Epithelial cell of proximal tubule (primary cell): Measurements from ENCODE around the gene APOH. TPM values are rescaled to one million over a fixed set of nuclear protein-coding genes. Genes with fewer than 3 reads are reported as not detected.

Experiments
- DNase-seq: peaks from one replicate; pipeline ENCODE4 v3.0.0-alpha.2; 2011; ENCODE audit warnings: low read depth
- H3K4me3 ChIP-seq: 2 replicates; pipeline ENCODE4 v1.5.1; 2011; ENCODE audit warnings: low read depth, mild to moderate bottlenecking, low read length
- total RNA-seq: library from RNA; depleted of rRNA; stranded (reverse); fragments of >200 nt; gene quantifications from 2 replicates; pipeline ENCODE4 v1.2.3, GENCODE V29; 2015
- TF ChIP-seq, protein P1 (sequence below): conservative IDR thresholded peaks from 2 replicates; pipeline ENCODE4 v1.5.1; 2012; ENCODE audit warnings: low read depth, mild to moderate bottlenecking, low read length

Gene APOH
- total RNA-seq, 1 donor from 2014 or later = not detected

DNA sequence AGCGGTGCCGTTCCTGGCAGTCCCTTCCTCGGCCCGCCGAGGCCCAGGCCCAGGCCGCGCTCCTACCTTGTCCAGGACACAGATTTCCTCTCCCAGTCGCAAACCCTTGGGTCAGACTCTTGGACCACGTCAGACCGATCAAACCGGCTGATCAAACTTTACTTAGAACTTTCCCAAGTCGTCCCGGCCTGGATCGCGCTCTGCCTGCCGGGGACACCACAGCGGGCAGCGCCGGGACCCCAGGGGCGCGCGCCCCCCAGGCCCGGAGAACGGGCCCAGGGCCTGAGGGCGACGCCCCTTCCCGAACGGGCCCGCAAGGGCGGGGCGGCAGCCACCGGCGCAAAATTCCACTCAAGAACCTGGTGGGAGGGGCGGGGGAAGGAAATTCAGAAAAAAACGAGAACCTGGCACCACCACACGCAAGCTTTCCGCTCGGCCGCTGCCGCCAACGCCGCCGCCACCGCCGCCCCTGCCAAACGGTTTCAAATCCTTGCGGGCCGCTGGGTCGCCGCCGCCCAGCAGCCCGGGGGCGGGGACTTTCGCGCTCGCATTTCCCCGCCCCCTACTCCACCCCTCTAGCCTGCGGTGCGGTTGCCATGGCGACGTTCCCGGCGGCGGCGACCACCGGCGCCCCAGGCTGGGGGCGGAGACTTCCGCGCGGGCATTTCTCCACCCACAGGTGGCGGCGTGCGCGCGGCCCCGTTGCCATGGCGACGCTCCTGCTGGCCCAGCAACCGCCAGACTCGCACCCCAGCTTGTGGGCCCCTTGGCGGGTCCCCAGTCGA, 37.4 kb downstream of the APOH start, which contains the start of gene CEP112:
Gene CEP112 (minus strand): TSS at position 541 of the 785 bp plus-strand sequence.
- DNase-seq = no peak
- H3K4me3 ChIP-seq = peak within 1 kb of the TSS; percentile 74
- TF ChIP-seq, protein P1, sequence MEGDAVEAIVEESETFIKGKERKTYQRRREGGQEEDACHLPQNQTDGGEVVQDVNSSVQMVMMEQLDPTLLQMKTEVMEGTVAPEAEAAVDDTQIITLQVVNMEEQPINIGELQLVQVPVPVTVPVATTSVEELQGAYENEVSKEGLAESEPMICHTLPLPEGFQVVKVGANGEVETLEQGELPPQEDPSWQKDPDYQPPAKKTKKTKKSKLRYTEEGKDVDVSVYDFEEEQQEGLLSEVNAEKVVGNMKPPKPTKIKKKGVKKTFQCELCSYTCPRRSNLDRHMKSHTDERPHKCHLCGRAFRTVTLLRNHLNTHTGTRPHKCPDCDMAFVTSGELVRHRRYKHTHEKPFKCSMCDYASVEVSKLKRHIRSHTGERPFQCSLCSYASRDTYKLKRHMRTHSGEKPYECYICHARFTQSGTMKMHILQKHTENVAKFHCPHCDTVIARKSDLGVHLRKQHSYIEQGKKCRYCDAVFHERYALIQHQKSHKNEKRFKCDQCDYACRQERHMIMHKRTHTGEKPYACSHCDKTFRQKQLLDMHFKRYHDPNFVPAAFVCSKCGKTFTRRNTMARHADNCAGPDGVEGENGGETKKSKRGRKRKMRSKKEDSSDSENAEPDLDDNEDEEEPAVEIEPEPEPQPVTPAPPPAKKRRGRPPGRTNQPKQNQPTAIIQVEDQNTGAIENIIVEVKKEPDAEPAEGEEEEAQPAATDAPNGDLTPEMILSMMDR = no peak

DNA sequence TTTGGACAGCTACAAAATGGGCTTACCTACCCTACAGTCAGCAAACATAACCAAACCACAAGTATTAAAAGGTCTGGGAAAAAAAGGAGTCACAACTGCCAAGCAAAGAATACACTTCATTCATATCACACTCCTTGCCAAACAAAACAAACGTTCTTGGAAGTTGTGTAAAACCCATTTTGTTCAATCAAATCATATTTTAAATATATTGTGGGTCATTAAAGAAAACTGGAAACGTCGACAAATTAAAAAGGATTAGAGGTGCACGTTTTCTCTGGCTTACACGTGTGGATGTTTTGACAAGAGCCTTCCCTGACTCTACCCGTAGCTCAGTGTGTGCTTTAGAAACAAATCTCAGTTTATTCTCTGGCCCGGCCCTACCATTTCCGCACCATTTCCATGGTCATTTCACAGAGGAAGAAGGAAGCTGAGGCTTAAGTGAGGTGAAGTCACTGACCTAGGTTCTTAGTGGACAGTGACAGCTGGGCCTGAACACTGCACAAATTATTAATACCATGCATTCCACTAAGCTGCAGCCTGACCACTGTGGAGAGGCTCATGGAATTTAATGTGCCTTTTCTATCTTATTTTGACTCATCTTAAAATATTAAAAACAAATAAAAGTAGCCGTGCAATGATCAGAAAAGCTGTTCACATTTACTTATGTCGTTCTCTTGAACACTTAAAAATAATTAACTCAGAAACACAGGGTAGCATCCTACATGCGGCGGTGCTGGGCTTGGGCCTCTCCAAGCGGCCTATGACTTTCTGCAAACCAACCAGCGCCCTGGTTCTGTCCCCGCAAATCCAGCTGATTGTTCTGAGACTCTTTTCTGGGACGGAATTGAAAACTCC, 38.2 kb downstream of the APOH start:
- TF ChIP-seq, protein P1 = no peak
- H3K4me3 ChIP-seq = peak overlapping the region; percentile 74
- no peak for DNase-seq

DNA sequence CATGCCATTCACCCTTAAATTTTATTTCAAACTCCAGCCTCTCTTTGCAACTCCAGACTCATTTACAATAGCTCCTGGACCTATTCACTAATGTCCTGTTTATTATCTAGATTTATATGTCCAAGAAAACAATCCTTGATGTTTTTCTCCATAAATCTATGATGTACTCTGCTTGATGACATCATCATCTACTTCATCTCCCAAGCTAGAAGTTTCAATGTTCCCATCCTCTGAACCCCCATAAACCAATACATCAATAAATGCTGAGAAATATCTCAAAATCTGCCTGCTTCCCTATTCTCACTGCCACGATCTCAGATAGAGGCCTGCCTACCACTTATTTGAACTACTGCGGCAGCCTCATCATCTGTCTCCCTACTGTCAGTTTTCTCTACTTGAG, 41.5 kb downstream of the APOH start:
- H3K4me3 ChIP-seq = no peak overlapping the region
- TF ChIP-seq, protein P1 = no peak
- DNase-seq = no peak

- no peak for DNase-seq
- TF ChIP-seq, protein P1 = no peak
- H3K4me3 ChIP-seq = no peak overlapping the region
These were observed 43.4 kb downstream of the APOH start for GRCh38 chr17:66185862-66186261.

DNA sequence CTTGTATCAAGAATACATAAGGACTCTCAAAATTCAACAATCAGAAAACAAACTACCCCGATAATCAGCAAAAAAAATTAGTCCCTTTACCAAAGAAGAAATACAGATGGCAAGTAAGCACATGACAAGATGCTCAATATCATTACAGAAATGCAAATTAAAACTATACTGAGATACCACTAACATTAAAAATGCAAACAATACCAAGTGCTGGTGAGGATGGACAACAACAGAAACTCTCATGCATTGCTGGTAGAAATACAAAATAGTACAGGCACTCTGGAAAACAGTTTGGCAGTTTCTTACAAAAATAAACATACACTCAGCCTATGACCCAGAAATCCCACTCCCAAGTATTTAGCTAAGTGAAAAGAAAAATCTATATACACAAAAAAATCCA, 44.8 kb downstream of the APOH start:
- TF ChIP-seq, protein P1 = no peak
- no peak overlapping the region for H3K4me3 ChIP-seq
- no peak for DNase-seq

DNA sequence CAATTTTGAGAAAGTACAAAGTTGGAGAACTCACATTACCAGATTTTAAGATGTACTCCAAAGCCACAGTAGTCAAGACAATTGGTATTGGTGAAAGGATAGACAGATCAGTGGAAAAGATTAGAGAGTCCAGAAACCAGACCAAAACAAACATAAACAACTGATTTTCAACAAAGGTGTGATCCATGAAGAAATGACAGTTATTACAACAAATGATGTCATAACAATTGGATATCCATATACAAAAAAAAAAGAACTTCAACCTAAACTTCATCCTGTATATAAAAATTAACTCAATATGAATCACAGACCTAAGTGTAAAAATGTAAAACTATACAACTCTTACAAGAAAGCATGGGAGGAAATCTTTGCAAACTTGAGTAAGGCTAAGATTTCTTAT, 45.7 kb downstream of the APOH start:
- TF ChIP-seq, protein P1 = no peak
- no peak overlapping the region for H3K4me3 ChIP-seq

More for the DNA sequence above, 45.7 kb downstream of the APOH start:
- no peak for DNase-seq
